Measurements from ENCODE around the gene LMX1B.

LMX1B gene

GRCh38 chr9:126583144-126583760 is 30.5 kb upstream of the LMX1B start:
- CTCF ChIA-PET, result interaction anchor here (0.6 to 1.7 kb wide), 7 partner anchors 10 to 1080 kb away, joined by 3 to 7 read pairs (median 4); no protein-coding TSS in a partner anchor
- no peak overlapping the region for H3K4me3 ChIP-seq (ENCODE audit: low read depth, low read length)
- H3K9me3 ChIP-seq (ENCODE audit: control insufficient read depth, insufficient read depth, low read depth, low read length), result no peaks in the 10 kb centered on the region
- peaks cover 13% of the 10 kb centered on the region for H3K4me1 ChIP-seq (ENCODE audit: control insufficient read depth, insufficient read depth, low read length)
- POLR2A ChIA-PET, result no interaction called here
- no peak overlapping the region for H3K27ac ChIP-seq (ENCODE audit: extremely low read depth, low read depth, low read length)
- TF ChIP-seq PRDM10 (tag by site-specific recombination; IDR thresholded peaks at IDR 0.05) (no peak), SCRT2 (tag by site-specific recombination; IDR thresholded peaks at IDR 0.05) (no peak), ZFHX2 (tag by site-specific recombination; conservative IDR thresholded peaks at IDR 0.05) (0 out of 2 replicates have a peak, but pooled peaks have one; percentile 17), ZNF394 (tag by site-specific recombination; IDR thresholded peaks at IDR 0.05; ENCODE audit: borderline replicate concordance) (peak; percentile 25; the same call in 1 of the 2 replicates), ZNF843 (tag by site-specific recombination; IDR thresholded peaks at IDR 0.05) (no peak), ZBTB21 (tag by site-specific recombination; IDR thresholded peaks at IDR 0.05) (no peak), MYNN (tag by site-specific recombination; IDR thresholded peaks at IDR 0.05; ENCODE audit: borderline replicate concordance) (no peak), PRDM6 (tag by site-specific recombination; IDR thresholded peaks at IDR 0.05) (no peak), ZBTB7A (tag by site-specific recombination; IDR thresholded peaks at IDR 0.05; ENCODE audit: low read depth) (no peak), ZNF692 (tag by site-specific recombination; IDR thresholded peaks at IDR 0.05) (no peak), ZNF600 (tag by site-specific recombination; IDR thresholded peaks at IDR 0.05) (no peak), KLF1 (tag by site-specific recombination; IDR thresholded peaks at IDR 0.05) (no peak), ZNF555 (tag by site-specific recombination; conservative IDR thresholded peaks at IDR 0.05) (no peak), AEBP2 (tag by site-specific recombination; IDR thresholded peaks at IDR 0.05; ENCODE audit: borderline replicate concordance) (no peak), ZIC2 (tag by site-specific recombination; IDR thresholded peaks at IDR 0.05) (peak; percentile 8; the same call in 1 of the 2 replicates), INSM2 (tag by site-specific recombination; IDR thresholded peaks at IDR 0.05) (no peak), ZNF121 (tag by site-specific recombination; IDR thresholded peaks at IDR 0.05) (no peak), GLIS1 (tag by site-specific recombination; IDR thresholded peaks at IDR 0.05) (peak; percentile 46), ZNF37A (tag by site-specific recombination; IDR thresholded peaks at IDR 0.05) (no peak), EGR2 (tag by site-specific recombination; IDR thresholded peaks at IDR 0.05; ENCODE audit: low read depth) (0 out of 2 replicates have a peak, but pooled peaks have one; percentile 39), ZNF488 (tag by site-specific recombination; IDR thresholded peaks at IDR 0.05) (no peak)
- H3K36me3 ChIP-seq (ENCODE audit: control insufficient read depth in 2 of 2, insufficient read depth in 1 of 2, low read length in 2 of 2), result no peaks in the 10 kb centered on the region

All from HEK293 (cell line).